Mesothelial cell of epicardium (in vitro differentiated cells): ENCODE results near the gene IL3. TPM values are rescaled to one million over a fixed set of nuclear protein-coding genes. Genes with fewer than 3 reads are reported as not detected.

Experiments
- DNase-seq, 2 experiments: peaks; one replicate each; pipeline ENCODE4 v3.0.0; 2021; ENCODE audit warnings: low spot score in 2 of 2; ENCODE audit not compliant: unreplicated experiment in 2 of 2
- H3K27ac Mint-ChIP-seq: 2 replicates; pipeline ENCODE4 v1.8.0; 2021; ENCODE audit warnings: mixed read lengths
- H3K27me3 Mint-ChIP-seq: 2 replicates; pipeline ENCODE4 v1.8.0; 2021; ENCODE audit warnings: low read depth, mixed read lengths
- H3K36me3 Mint-ChIP-seq: 2 replicates; pipeline ENCODE4 v1.8.0; 2021; ENCODE audit warnings: mixed read lengths
- H3K4me1 Mint-ChIP-seq: 2 replicates; pipeline ENCODE4 v1.8.0; 2021; ENCODE audit warnings: mixed read lengths
- H3K4me3 Mint-ChIP-seq: 2 replicates; pipeline ENCODE4 v1.8.0; 2021; ENCODE audit warnings: mild to moderate bottlenecking, moderate library complexity, mixed read lengths
- H3K9me3 Mint-ChIP-seq: 2 replicates; pipeline ENCODE4 v1.8.0; 2021; ENCODE audit warnings: mixed read lengths
- CTCF ChIP-seq: fragments of 200-600 bp; sonication (generic); IDR thresholded peaks from one replicate; pipeline ENCODE4 v1.5.0; 2021; ENCODE audit warnings: antibody characterized with exemption; ENCODE audit not compliant: unreplicated experiment
- total RNA-seq: library from RNA; stranded (reverse); gene quantifications from 3 replicates; pipeline ENCODE4 v1.2.1, GENCODE V29; 2021

Gene IL3
- total RNA-seq, 1 donor from 2014 or later, result not detected

- no peak for TF ChIP-seq CTCF
- no peak overlapping the region for H3K4me3 Mint-ChIP-seq
These were observed 5.0 kb downstream of the IL3 start for GRCh38 chr5:132065351-132065937.

GRCh38 chr5:132065951-132066701 lies 5.7 kb downstream of the IL3 start:
- peaks cover 2% of the 10 kb centered on the region for H3K4me1 Mint-ChIP-seq
- no peaks in the 10 kb centered on the region for H3K36me3 Mint-ChIP-seq
- no peak overlapping the region for H3K4me3 Mint-ChIP-seq
- no peak for DNase-seq
- no peak overlapping the region for H3K27ac Mint-ChIP-seq
- H3K27me3 Mint-ChIP-seq, result no peaks in the 10 kb centered on the region
- no peaks in the 10 kb centered on the region for H3K9me3 Mint-ChIP-seq
- no peak for TF ChIP-seq CTCF

More at GRCh38 chr5:132065351-132065937, 5.0 kb downstream of the IL3 start:
- Mint-ChIP-seq H3K36me3 (no peaks in the 10 kb centered on the region), H3K27me3 (no peaks in the 10 kb centered on the region), H3K4me1 (peaks cover 2% of the 10 kb centered on the region), H3K27ac (no peak overlapping the region), H3K9me3 (no peaks in the 10 kb centered on the region)
- peak; percentile 45 to 61 for DNase-seq

GRCh38 chr5:132066871-132067270 lies 6.4 kb downstream of the IL3 start:
- no peak overlapping the region for H3K4me3 Mint-ChIP-seq
- H3K4me1 Mint-ChIP-seq, result peaks cover 2% of the 10 kb centered on the region
- no peaks in the 10 kb centered on the region for H3K36me3 Mint-ChIP-seq
- no peak for TF ChIP-seq CTCF
- H3K27ac Mint-ChIP-seq, result no peak overlapping the region
- no peak for DNase-seq
- no peaks in the 10 kb centered on the region for H3K9me3 Mint-ChIP-seq
- no peaks in the 10 kb centered on the region for H3K27me3 Mint-ChIP-seq

GRCh38 chr5:132067451-132067850 lies 7.0 kb downstream of the IL3 start:
- no peaks in the 10 kb centered on the region for H3K27me3 Mint-ChIP-seq
- no peak overlapping the region for H3K4me3 Mint-ChIP-seq
- no peak overlapping the region for H3K27ac Mint-ChIP-seq
- no peak for TF ChIP-seq CTCF
- peaks cover 2% of the 10 kb centered on the region for H3K4me1 Mint-ChIP-seq
- no peaks in the 10 kb centered on the region for H3K36me3 Mint-ChIP-seq
- H3K9me3 Mint-ChIP-seq, result no peaks in the 10 kb centered on the region
- DNase-seq, result no peak

GRCh38 chr5:132067941-132068808 lies 7.7 kb downstream of the IL3 start:
- Mint-ChIP-seq H3K4me3 (no peak overlapping the region), H3K4me1 (peaks cover 2% of the 10 kb centered on the region), H3K27ac (no peak overlapping the region), H3K27me3 (no peaks in the 10 kb centered on the region), H3K9me3 (no peaks in the 10 kb centered on the region), H3K36me3 (no peaks in the 10 kb centered on the region)
- DNase-seq, result no peak
- no peak for TF ChIP-seq CTCF
